Measurements from ENCODE around the gene GRIK2. TPM values are rescaled to one million over a fixed set of nuclear protein-coding genes. Genes with fewer than 3 reads are reported as not detected.

GRIK2 gene
- total RNA-seq, 1 donor from 2014 or later = 0.11 TPM

GRCh38 chr6:101404775-101405174, 11.3 kb downstream of the GRIK2 start:
- no peak for DNase-seq
- intact Hi-C loops (cut with micrococcal nuclease) = no loop called here
- H3K4me3 Mint-ChIP-seq = no peak overlapping the region
- peaks cover 35% of the 10 kb centered on the region for H3K27me3 Mint-ChIP-seq
- TF ChIP-seq CTCF (IDR thresholded peaks at IDR 0.05) = no peak
- ChIA-PET CTCF (no interaction called here), POLR2A (no interaction called here)
- no peaks in the 10 kb centered on the region for H3K4me1 Mint-ChIP-seq
- no peak overlapping the region for H3K27ac Mint-ChIP-seq
- ATAC-seq (ENCODE audit: low read depth) = no peak
- no peaks in the 10 kb centered on the region for H3K36me3 Mint-ChIP-seq (ENCODE audit: low read depth)
- H3K9me3 Mint-ChIP-seq = peaks cover 2% of the 10 kb centered on the region

GRCh38 chr6:101413773-101414172, 20.3 kb downstream of the GRIK2 start:
- intact Hi-C loops (cut with micrococcal nuclease) = no loop called here
- no peak for ATAC-seq (ENCODE audit: low read depth)
- no peaks in the 10 kb centered on the region for H3K27me3 Mint-ChIP-seq
- no peaks in the 10 kb centered on the region for H3K9me3 Mint-ChIP-seq
- no peaks in the 10 kb centered on the region for H3K36me3 Mint-ChIP-seq (ENCODE audit: low read depth)
- POLR2A ChIA-PET = no interaction called here
- H3K4me1 Mint-ChIP-seq = no peaks in the 10 kb centered on the region
- no peak for DNase-seq
- no peak for TF ChIP-seq CTCF (IDR thresholded peaks at IDR 0.05)
- CTCF ChIA-PET = no interaction called here
- H3K27ac Mint-ChIP-seq = no peak overlapping the region
- H3K4me3 Mint-ChIP-seq = no peak overlapping the region

- no peaks in the 10 kb centered on the region for H3K36me3 Mint-ChIP-seq (ENCODE audit: low read depth)
- intact Hi-C loops (cut with micrococcal nuclease) = no loop called here
- no peak for TF ChIP-seq CTCF (IDR thresholded peaks at IDR 0.05)
- DNase-seq = no peak
- ATAC-seq (ENCODE audit: low read depth) = no peak
- no peaks in the 10 kb centered on the region for H3K9me3 Mint-ChIP-seq
- H3K4me3 Mint-ChIP-seq = no peak overlapping the region
- no peak overlapping the region for H3K27ac Mint-ChIP-seq
- CTCF ChIA-PET = no interaction called here
- H3K4me1 Mint-ChIP-seq = no peaks in the 10 kb centered on the region
- no peaks in the 10 kb centered on the region for H3K27me3 Mint-ChIP-seq
- POLR2A ChIA-PET = no interaction called here
Measured at GRCh38 chr6:101417900-101418299, 24.4 kb downstream of the GRIK2 start.

GRCh38 chr6:101422251-101422650, 28.7 kb downstream of the GRIK2 start:
- ChIA-PET CTCF (no interaction called here), POLR2A (no interaction called here)
- Mint-ChIP-seq H3K4me3 (no peak overlapping the region), H3K4me1 (no peaks in the 10 kb centered on the region), H3K9me3 (no peaks in the 10 kb centered on the region), H3K36me3 (ENCODE audit: low read depth) (no peaks in the 10 kb centered on the region), H3K27me3 (no peaks in the 10 kb centered on the region), H3K27ac (no peak overlapping the region)
- intact Hi-C loops (cut with micrococcal nuclease) = no loop called here
- no peak for ATAC-seq (ENCODE audit: low read depth)
- TF ChIP-seq CTCF (IDR thresholded peaks at IDR 0.05) = no peak
- no peak for DNase-seq

- POLR2A ChIA-PET = no interaction called here
- Mint-ChIP-seq H3K36me3 (ENCODE audit: low read depth) (no peaks in the 10 kb centered on the region), H3K4me3 (no peak overlapping the region), H3K4me1 (no peaks in the 10 kb centered on the region), H3K27me3 (no peaks in the 10 kb centered on the region), H3K27ac (no peak overlapping the region), H3K9me3 (no peaks in the 10 kb centered on the region)
- DNase-seq = no peak
- CTCF ChIA-PET = no interaction called here
- ATAC-seq (ENCODE audit: low read depth) = no peak
- no peak for TF ChIP-seq CTCF (IDR thresholded peaks at IDR 0.05)
- intact Hi-C loops (cut with micrococcal nuclease) = no loop called here
Measured at GRCh38 chr6:101422811-101423210, 29.3 kb downstream of the GRIK2 start.
